Activated T-cell treated with anti-CD3 and anti-CD28 coated beads for 1 hour (primary cell): Measurements from ENCODE around the gene PLA2G2E.
A peak's percentile ranks its signal among the peaks of the same experiment; 100 is the strongest.
"Not testable (repeated sequence)": the region's sequence is repeated elsewhere in the genome, so short reads cannot be mapped to it uniquely, and the experiment has no call there.

Source experiments
- DNase-seq: peaks from one replicate; pipeline ENCODE4 v3.0.0-alpha.2; 2020; ENCODE audit warnings: low read depth

PLA2G2E gene

DNA sequence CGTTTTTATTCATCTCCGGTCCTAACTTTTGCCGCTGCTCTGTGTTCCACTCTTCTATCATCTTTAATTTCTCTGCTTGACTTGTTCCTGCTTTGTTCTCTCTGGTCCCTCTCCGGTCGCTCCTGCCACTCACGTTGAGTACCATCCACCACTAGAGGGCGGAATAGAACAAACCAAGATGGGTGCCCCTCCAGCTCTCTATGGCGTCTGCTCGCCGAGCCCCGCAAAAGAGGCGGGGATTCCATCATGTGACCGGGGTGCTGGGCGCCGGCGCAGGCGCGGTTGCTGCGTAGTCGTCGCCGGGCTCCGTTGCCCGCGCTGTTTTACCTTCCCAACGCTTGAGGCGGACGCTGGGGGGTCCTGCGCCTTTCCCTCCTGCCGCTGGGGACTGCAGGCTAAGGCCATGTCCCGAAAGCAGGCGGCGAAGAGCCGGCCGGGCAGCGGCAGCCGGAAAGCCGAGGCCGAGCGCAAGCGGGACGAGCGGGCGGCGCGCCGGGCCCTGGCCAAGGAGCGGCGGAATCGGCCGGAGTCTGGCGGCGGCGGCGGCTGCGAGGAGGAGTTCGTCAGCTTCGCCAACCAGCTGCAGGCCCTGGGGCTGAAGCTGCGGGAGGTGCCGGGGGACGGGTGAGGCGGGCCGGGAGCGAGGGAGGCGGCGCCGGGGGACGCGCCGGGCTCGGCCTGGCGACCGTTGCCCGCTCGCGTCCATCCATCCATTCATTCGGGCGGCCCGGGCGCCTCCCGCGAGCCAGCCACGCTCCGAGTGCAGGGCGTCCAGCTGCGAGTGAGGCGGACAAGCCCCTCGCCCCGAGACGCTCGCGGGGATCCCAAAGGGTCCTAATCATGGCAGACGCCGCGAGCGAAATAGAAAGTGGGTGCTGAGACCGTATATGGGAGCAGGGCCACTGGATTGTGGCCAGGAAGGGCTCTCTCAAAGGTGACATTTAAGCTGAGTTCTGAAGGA is 41.0 kb downstream of the PLA2G2E start, which contains the start of gene OTUD3:
Gene OTUD3 (plus strand): TSS at position 285 of the 961 bp plus-strand sequence. CDS start 119 bp downstream, at position 404.
- DNase-seq = peak; percentile 88

DNA sequence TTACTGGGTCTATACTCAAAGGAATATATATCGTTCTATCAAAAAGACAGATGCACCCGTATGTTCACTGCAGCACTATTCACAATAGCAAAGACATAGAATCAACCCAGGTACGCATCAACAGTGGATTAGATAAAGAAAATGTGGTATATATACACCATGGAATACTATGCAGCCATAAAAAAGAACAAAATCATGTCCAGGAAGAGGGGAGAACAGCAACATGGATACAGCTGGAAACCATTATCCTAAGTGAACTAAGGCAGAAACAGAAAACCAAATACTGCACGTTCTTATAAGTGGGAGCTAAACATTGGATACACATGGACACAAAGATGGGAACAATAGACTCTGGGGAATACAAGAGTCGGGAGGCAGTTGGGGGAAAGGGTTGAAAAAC is 42.6 kb downstream of the PLA2G2E start:
- not testable (repeated sequence) for DNase-seq

DNA sequence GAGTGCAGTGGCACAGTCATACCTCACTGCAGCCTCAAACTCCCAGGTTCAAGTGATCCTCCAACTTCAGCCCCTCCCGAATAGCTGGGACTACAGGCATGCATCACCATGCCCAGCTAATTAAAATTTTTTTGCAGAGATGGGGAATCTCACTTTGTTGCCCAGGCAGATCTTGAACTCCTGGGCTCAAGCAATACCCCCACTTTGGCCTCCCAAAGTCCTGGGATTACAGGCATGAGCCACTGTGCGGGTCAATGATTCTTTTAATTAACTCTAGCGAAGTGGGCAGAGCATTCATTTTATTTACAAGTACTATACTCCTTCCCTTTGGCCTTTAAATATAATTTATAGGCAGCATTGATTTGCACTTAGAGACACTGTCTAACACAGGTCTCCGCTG is 43.8 kb downstream of the PLA2G2E start:
- no peak for DNase-seq

DNA sequence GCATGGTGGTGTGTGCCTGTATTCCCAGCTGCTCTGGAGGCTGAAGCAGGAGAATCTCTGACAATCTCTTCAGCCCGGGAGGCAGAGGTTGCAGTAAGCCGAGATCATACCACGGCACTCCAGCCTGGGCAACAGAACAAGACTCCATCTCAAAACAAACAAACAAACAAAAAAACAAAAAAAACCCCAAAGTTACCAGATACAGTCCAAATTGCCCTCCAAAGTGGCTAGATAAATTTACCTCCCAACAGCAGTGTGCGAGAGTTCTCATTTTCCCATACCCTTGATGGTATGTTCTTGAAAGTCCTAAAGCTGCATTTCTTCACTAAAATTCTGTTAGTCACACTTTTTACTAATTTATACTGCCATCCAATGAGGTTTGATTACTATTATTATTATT is 44.2 kb downstream of the PLA2G2E start:
- DNase-seq = no peak

DNA sequence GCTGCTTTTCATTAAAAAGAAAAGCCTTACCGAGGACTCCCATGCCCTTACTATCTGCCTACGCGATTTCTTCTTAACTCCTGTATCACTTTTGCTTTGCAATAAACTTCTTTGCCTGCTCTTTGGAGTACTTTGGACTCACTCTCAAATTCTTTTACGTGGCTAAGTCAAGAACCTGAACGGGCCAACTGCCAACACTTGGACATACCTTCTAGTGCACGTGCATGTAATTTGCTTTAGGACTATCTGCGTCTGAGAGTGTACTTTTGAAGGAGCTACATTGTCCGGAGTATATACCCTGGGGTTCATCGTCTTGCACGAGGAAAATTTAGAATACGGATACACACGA is 44.8 kb downstream of the PLA2G2E start:
- DNase-seq = no peak

DNA sequence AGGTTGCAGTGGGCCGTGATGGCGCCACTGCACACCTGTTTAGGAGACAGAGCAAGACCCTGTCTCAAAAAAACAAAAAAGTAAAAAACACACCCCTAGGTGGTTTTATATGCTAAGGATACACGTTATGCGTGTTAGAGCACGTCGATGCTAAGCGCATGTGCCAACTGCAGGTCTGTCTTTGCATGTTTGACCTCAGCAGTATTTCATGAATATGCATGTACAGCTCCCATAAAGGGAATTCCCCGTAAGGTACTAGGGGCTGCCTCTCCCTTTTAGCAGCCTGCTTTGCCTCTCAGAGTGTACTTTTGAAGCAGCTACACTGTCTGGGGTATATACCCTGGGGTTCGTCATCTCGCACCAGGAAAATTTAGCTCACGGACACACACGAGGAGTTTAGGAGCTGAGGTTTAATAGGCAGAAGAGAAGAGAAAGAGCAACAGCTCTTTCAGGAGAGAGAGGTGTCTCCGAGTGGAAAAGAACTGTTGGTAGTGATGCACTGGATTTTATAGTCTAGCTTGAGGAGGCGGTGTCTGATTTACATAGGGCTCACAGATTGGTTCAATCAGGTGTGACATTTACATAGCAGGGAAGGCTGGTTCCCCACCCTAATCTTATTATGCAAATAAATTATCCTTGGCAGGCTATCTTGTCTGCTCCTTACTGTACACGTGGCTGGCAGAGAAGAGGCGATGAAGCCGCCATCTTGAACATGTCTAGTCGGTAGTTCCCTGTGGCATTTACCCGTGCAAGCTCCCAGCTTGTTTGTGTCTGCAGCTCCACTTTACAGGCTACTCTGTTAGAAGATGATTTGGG is 45.4 kb downstream of the PLA2G2E start:
- DNase-seq = no peak

DNA sequence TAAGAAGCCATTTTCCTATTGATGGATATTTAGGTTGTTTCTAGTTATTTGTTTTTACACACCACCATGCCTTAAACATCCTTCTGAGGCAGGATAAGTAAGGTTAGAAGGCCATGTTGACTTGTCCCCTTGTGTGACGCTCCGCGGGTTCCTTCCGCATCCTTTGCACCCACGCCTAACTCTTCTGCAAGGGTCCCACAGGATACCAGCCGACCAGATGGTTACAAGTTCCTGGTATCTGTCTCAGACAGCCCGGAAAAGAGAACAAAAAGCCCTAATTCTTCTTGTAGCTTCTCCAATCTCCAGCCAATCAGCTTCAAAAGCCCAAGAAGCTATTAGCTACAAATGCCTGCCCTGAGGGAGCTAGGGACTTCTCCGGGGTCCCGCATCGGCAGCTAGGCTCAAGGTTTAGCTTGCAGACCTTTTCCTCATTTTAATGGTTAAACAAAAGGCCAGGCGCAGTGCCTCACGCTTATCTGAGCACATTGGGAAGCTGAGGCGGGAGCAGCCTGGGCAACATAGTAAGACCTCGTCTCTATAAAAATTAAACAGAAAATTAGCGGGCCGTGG is 46.2 kb downstream of the PLA2G2E start:
- no peak for DNase-seq

DNA sequence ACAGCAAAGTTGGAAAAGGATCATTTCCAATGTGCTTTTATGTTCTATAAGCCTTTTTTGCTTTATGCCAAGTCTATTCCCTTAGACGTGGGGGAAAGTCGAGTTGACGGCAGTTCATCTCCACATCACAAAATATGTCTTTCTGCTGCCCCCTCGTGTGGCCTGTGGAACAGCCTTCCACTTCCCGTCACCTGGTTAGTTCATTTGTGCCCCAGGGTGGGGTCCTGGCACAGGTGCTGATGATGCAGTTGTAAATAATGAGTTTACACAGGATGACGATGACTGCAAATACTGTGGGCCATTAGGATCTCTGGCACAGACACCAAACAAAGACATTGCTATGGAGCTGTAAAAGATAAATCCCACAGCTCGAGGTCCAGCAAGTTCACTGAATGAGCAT is 51.2 kb downstream of the PLA2G2E start:
- no peak for DNase-seq
